Fibroblast of skin of back (primary cell): ENCODE results near the gene D2HGDH.
"Not testable (repeated sequence)": the region's sequence is repeated elsewhere in the genome, so short reads cannot be mapped to it uniquely, and the experiment has no call there.

Experiments used
- DNase-seq: peaks from one replicate; pipeline ENCODE4 v3.0.0-alpha.2; 2013

Gene D2HGDH

DNA sequence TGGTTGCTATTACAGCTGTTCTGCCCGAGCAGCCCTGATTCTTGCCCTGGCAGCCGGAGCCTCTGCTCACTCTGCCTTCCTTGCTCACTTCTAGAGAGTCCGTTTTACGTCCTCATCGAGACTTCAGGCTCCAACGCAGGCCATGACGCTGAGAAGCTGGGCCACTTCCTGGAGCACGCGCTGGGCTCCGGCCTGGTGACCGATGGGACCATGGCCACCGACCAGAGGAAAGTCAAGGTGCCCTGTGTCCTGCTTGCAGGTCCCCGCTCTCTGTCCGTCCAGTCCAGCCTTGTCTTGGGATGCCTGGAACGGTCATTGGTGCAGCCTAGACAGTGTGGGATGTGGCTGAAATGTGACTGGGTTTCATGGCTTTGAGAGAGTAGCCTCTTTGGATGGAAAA lies 16.7 kb downstream of the D2HGDH start:
- no peak for DNase-seq

- DNase-seq: no peak
Observed at GRCh38 chr2:241751776-241752175, 17.3 kb downstream of the D2HGDH start.

DNA sequence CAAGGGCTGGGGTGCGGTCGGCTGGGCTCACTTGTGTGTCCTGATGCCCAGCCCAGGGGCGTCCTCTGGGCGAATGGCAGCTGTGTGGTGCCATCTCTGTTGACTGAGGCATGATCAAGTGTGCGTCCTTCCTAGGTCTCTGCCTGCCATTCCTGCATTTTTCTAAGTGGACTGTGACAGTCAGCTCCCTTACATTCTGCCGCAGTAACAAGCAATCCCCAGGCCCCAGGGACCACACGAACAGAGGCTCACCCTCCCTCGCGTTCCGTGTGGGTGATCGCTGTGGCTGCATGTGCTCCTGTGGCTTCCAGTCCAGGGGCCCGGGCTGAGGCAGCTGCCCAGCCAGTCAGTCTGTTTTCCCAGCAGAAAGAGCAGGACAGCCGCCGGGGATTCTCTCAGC lies 17.8 kb downstream of the D2HGDH start:
- DNase-seq: no peak

DNA sequence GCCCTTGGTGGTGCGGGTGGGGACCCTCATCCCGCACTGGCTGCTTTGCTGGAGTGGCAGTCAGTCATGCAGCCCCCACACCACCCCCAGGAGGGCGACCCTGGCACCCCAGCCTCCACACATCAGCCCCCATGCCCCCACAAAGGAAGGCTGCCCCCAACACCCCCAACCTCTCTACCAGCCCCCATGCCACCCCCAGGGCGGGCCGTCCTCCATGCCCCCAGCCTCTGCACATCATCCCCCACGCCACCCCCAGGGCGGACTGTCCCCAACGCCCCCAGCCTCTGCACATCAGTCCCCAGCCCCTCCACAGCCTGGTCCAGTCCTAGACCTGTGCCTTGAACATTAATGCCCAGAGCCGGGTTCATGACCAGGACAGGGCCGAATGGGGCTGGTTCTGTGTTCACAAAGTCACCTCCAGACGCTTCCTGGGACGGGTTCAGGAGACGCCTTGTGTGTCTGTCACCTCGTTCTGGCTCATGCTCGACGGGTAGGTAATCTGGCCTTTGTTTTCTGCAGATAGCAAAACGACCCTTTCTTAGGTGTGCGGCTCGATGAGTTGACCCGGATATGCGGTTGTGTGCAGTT lies 18.4 kb downstream of the D2HGDH start:
- DNase-seq: no peak

DNA sequence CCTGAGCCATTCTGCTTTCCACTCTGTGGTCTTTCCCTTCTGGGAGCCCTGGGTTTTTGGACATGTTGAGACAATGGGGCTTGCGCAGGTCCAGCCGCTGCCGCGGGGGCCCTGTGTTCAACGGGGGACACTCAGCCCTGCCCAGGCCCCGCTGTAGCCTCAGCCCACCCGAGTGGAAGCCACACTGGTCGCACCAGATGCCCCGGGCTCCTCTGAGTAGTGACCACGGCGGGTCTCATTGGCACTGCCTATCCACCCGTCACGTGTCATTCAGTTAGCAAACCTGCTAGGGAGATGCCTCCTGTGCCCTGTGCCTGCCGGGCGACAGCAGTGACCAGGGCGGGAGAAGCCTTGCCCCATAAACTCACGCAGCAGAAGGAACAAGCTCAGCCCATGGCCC lies 19.1 kb downstream of the D2HGDH start:
- no peak for DNase-seq

- no peak for DNase-seq
Observed at GRCh38 chr2:241754042-241754441, 19.6 kb downstream of the D2HGDH start.

GRCh38 chr2:241755166-241755565 lies 20.7 kb downstream of the D2HGDH start:
- DNase-seq: no peak

DNA sequence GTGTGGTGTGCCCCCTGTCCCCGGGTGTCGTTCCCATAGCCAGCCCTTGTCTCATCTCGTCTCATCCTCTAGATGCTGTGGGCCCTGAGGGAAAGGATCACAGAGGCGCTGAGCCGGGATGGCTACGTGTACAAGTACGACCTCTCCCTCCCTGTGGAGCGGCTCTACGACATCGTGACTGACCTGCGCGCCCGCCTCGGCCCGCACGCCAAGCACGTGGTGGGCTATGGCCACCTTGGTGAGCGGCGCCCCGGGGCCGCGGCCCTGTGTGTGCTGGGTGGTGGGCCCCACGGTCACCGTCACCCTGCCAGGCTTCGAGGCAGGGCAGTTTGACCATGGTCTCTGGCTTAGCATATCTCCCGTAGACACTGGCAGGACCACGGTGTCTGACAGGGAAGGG lies 21.3 kb downstream of the D2HGDH start:
- no peak for DNase-seq

- no peak for DNase-seq
Observed at GRCh38 chr2:241759067-241759807, 24.8 kb downstream of the D2HGDH start.

GRCh38 chr2:241759893-241760292 lies 25.5 kb downstream of the D2HGDH start:
- DNase-seq: not testable (repeated sequence)

DNA sequence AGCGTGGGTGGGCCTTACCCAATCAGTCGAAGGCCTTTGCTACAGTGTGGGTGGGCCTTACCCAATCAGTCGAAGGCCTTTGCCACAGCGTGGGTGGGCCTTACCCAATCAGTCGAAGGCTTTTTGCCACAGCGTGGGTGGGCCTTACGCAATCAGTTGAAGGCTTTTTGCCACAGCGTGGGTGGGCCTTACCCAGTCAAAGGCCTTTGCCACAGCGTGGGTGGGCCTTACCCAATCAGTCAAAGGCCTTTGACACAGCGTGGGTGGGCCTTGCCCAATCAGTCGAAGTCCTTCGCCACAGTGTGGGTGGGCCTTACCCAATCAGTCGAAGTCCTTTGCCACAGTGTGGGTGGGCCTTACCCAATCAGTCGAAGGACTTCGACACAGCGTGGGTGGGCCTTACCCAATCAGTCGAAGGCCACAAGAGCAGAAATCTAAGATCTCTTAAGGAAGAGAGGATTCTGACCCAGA lies 25.9 kb downstream of the D2HGDH start:
- no peak for DNase-seq

DNA sequence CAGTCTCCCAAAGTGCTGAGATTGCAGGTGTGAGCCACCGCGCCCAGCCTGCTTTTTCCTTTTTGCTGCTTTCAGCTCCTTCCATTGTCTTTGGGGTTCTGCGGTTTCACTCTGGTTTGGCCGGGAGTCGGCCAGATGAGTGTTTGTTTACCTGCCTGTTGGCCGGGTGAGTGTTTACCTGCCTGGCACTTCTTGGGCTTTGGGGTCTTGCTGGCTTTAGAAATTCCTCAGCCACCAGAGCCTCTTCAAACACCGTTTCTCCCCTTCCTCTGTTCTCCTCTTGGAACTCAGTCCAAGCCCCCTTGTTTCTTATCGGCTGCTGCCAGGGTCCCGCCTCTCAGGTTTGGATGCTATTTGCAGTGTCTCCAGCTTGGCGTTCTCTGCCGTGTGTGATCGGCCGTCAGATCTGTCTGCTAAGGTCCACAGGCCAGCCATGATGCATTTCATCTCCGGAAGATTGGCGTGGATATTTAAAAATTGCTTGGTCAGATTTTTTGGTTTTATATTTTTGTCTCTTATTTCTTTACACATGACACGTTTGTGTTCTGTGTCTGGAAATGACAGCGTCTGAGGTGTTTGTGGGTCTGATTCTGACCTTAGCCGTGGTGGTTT lies 28.0 kb downstream of the D2HGDH start:
- no peak for DNase-seq

- no peak for DNase-seq
Observed at GRCh38 chr2:241762933-241763369, 28.5 kb downstream of the D2HGDH start.

- DNase-seq: no peak
Observed at GRCh38 chr2:241763551-241764274, 29.3 kb downstream of the D2HGDH start.

- no peak for DNase-seq
Observed at GRCh38 chr2:241764275-241765241, 30.1 kb downstream of the D2HGDH start.

DNA sequence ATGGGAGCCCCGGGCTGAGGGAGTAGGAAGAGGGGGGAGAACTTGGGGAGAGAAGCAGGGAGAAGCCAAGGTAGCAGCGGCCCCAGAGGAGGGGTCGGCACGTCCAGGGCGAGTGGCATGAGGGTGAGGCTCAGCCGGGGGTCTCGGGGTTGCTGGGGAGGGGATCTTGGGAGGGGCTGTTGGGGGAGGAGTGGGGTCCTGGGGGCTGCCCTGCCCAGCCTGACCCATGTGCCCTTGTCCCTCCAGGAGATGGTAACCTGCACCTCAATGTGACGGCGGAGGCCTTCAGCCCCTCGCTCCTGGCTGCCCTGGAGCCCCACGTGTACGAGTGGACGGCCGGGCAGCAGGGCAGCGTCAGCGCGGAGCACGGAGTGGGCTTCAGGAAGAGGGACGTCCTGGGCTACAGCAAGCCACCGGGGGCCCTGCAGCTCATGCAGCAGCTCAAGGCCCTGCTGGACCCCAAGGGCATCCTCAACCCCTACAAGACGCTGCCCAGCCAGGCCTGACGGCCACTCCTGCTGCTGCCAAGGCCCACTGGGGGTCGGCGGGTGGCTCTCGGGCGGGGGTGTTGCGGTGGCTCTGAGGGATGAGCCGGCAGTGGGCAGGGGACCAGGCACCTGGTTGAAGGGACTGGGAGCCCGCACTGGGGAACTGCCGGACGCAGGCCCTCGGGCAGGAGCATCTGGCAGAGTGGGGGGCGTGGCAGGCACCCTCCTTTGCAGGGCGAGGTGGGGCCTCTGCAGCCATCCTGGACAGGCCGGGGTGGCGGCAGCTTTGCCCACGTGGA lies 33.2 kb downstream of the D2HGDH start:
- DNase-seq: no peak

DNA sequence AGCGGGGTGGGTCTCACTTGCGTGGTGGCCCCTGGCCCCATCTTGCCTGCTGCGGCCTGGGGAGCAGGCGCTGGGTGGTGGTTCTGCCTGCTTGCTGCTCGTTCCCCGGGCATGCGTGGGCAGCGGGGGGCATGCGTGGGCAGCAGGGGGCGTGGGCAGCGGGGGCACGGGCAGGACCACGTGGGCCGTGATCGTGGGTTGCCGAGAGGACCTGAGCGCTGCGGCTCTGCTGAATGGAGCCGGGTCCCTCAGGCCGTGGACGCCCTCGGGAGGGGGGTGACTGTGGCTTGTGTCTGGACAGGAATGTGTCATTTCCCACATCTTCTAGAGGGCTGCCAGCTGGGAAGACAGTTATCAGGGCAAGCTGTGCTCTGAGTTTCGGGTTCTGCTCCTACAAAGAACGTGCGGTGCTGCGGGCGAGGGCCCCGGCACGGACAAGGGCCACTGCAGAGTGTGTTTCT lies 33.9 kb downstream of the D2HGDH start:
- no peak for DNase-seq

GRCh38 chr2:241768850-241769249 lies 34.4 kb downstream of the D2HGDH start:
- no peak for DNase-seq

DNA sequence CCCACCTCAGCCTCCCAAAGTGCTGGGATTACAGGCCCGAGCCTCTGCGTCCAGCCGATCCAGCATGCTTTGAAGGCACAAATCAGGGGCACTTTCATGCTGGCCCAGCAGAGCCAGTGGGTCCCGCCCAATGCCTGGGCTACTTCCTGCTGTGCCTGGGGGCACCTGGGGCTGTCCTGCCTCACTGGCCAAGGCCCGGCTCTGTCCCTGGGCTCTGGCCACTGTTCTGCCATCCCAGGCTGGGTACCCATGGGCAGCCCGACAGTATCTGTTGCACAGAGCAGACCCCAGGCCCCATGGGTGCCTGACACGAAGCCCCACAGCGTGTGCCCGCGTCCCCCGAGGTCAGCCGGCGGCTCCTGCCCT lies 35.4 kb downstream of the D2HGDH start:
- DNase-seq: no peak

DNA sequence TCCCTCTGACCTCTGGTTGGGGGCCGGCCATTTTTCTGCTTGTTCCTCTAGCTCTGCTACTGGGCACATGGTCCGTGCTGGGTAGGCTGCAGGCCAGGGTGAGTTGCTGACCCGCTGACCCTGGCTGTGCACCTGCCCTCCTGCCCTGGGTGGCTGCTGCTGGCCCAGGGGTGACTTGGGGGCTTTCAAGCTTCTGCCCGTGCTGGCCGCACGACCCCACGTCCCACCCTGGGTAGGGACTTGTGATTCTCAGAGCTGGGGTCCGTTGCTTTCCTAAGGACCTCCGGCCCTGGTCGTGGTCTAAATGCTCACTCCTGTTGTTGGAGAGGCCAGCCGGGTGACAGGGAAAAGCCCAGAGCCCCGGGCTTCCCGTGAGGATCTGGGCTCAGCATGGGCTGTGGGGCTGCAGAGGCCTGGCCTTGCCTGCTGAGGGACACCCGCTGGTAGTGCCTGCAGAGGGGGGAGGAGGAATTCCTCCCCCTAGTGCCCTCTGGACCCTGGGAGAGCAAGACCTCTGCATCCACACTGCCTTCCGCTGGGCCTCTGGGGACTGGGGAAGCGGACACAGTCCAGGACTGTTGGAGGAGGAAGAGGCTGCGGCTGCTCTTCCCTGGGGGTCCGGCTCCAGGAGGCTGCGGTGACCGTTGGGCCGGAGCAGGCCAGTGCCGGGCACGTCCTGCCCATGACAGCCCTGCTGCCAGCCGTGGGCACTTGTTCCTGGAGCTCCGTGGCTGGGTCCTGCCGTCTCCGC lies 35.9 kb downstream of the D2HGDH start:
- no peak for DNase-seq

GRCh38 chr2:241770936-241771285 lies 36.5 kb downstream of the D2HGDH start:
- no peak for DNase-seq
